Loucy (cell line): ENCODE measurements around the gene KIAA0319L.
"Not testable (repeated sequence)": the region's sequence is repeated elsewhere in the genome, so short reads cannot be mapped to it uniquely, and the experiment has no call there.

Source experiments
- H2AFZ ChIP-seq: fragments of 200-600 bp; sonication (generic); 2 replicates; pipeline ENCODE4 v1.6.0; 2016; ENCODE audit warnings: antibody characterized with exemption, mild to moderate bottlenecking, low read length, moderate library complexity
- H3F3A ChIP-seq: fragments of 200-600 bp; 2 replicates; pipeline ENCODE4 v1.6.0; 2016; ENCODE audit warnings: antibody characterized with exemption, low read depth, mild to moderate bottlenecking
- H3K27me3 ChIP-seq: fragments of 200-600 bp; sonication (generic); 2 replicates; pipeline ENCODE4 v1.6.1; 2014; ENCODE audit warnings: low read length, mild to moderate bottlenecking; ENCODE audit not compliant: insufficient read depth, poor library complexity, severe bottlenecking
- H3K36me3 ChIP-seq: fragments of 200-600 bp; sonication (generic); 2 replicates; pipeline ENCODE4 v1.6.1; 2016; ENCODE audit warnings: low read length; ENCODE audit not compliant: insufficient read depth
- H3K4me1 ChIP-seq: fragments of 200-600 bp; sonication (generic); 2 replicates; pipeline ENCODE4 v1.5.1; 2014; ENCODE audit warnings: low read length, mild to moderate bottlenecking; ENCODE audit not compliant: insufficient read depth, poor library complexity, severe bottlenecking
- H3K4me2 ChIP-seq: fragments of 200-600 bp; sonication (generic); 2 replicates; pipeline ENCODE4 v1.6.0; 2014; ENCODE audit warnings: antibody characterized with exemption, low read length, low read depth, mild to moderate bottlenecking; ENCODE audit not compliant: poor library complexity, severe bottlenecking
- H3K4me3 ChIP-seq: fragments of 200-600 bp; sonication (generic); 2 replicates; pipeline ENCODE4 v1.5.1; 2014; ENCODE audit warnings: low read length, mild to moderate bottlenecking, mixed read lengths; ENCODE audit not compliant: poor library complexity, severe bottlenecking
- H3K79me2 ChIP-seq: fragments of 200-600 bp; sonication (generic); 2 replicates; pipeline ENCODE4 v1.6.1; 2014; ENCODE audit warnings: low read length; ENCODE audit not compliant: insufficient read depth
- H3K9ac ChIP-seq: fragments of 200-600 bp; sonication (generic); 2 replicates; pipeline ENCODE4 v1.6.0; 2014; ENCODE audit warnings: mild to moderate bottlenecking, low read depth, low read length, moderate library complexity; ENCODE audit not compliant: poor library complexity, severe bottlenecking
- H3K9me2 ChIP-seq: fragments of 200-600 bp; sonication (generic); replicated peaks from 2 replicates; pipeline ENCODE4 v1.6.1; 2016; ENCODE audit warnings: low read depth, low read length, mixed read lengths
- H3K9me3 ChIP-seq: fragments of 200-600 bp; sonication (generic); 2 replicates; pipeline ENCODE4 v1.6.1; 2014; ENCODE audit warnings: mild to moderate bottlenecking, antibody characterized with exemption, low read length, low read depth; ENCODE audit not compliant: insufficient read depth
- H4K20me1 ChIP-seq: fragments of 200-600 bp; sonication (generic); 2 replicates; pipeline ENCODE4 v1.6.0; 2014; ENCODE audit warnings: antibody characterized with exemption, low read length, mild to moderate bottlenecking; ENCODE audit not compliant: insufficient read depth, poor library complexity, severe bottlenecking
- EZH2phosphoT487 ChIP-seq: fragments of 200-600 bp; IDR thresholded peaks from 2 replicates; pipeline ENCODE4 v1.6.1; 2018; ENCODE audit warnings: antibody characterized with exemption, mild to moderate bottlenecking, moderate library complexity, borderline replicate concordance
- TF ChIP-seq, protein P1 (sequence below): fragments of 200-600 bp; sonication (generic); conservative IDR thresholded peaks from 2 replicates; pipeline ENCODE4 v1.5.1; 2014; ENCODE audit warnings: mild to moderate bottlenecking, antibody characterized with exemption, low read length

KIAA0319L gene

DNA sequence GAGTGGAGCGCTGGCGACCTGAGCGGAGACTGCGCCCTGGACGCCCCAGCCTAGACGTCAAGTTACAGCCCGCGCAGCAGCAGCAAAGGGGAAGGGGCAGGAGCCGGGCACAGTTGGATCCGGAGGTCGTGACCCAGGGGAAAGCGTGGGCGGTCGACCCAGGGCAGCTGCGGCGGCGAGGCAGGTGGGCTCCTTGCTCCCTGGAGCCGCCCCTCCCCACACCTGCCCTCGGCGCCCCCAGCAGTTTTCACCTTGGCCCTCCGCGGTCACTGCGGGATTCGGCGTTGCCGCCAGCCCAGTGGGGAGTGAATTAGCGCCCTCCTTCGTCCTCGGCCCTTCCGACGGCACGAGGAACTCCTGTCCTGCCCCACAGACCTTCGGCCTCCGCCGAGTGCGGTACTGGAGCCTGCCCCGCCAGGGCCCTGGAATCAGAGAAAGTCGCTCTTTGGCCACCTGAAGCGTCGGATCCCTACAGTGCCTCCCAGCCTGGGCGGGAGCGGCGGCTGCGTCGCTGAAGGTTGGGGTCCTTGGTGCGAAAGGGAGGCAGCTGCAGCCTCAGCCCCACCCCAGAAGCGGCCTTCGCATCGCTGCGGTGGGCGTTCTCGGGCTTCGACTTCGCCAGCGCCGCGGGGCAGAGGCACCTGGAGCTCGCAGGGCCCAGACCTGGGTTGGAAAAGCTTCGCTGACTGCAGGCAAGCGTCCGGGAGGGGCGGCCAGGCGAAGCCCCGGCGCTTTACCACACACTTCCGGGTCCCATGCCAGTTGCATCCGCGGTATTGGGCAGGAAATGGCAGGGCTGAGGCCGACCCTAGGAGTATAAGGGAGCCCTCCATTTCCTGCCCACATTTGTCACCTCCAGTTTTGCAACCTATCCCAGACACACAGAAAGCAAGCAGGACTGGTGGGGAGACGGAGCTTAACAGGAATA, 20.1 kb upstream of the KIAA0319L start:
- no peaks in the 10 kb centered on the region for H3K27me3 ChIP-seq
- H3K36me3 ChIP-seq: no peaks in the 10 kb centered on the region
- H4K20me1 ChIP-seq: no peaks in the 10 kb centered on the region
- H3K4me2 ChIP-seq: peak overlapping the region; percentile 86
- H3K79me2 ChIP-seq: peaks cover 38% of the 10 kb centered on the region
- peaks cover 41% of the 10 kb centered on the region for H3K4me1 ChIP-seq
- TF ChIP-seq, protein P1, sequence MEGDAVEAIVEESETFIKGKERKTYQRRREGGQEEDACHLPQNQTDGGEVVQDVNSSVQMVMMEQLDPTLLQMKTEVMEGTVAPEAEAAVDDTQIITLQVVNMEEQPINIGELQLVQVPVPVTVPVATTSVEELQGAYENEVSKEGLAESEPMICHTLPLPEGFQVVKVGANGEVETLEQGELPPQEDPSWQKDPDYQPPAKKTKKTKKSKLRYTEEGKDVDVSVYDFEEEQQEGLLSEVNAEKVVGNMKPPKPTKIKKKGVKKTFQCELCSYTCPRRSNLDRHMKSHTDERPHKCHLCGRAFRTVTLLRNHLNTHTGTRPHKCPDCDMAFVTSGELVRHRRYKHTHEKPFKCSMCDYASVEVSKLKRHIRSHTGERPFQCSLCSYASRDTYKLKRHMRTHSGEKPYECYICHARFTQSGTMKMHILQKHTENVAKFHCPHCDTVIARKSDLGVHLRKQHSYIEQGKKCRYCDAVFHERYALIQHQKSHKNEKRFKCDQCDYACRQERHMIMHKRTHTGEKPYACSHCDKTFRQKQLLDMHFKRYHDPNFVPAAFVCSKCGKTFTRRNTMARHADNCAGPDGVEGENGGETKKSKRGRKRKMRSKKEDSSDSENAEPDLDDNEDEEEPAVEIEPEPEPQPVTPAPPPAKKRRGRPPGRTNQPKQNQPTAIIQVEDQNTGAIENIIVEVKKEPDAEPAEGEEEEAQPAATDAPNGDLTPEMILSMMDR: no peak
- no peak for TF ChIP-seq EZH2phosphoT487
- H3K9ac ChIP-seq: peak overlapping the region; percentile 93
- H3K4me3 ChIP-seq: peak overlapping the region; percentile 89
- peak overlapping the region; percentile 80 for H2AFZ ChIP-seq
- H3F3A ChIP-seq: peaks cover 3% of the 10 kb centered on the region; the same call in 1 of the 2 replicates
- H3K9me3 ChIP-seq: no peaks in the 10 kb centered on the region
- H3K9me2 ChIP-seq: no peaks in the 10 kb centered on the region

DNA sequence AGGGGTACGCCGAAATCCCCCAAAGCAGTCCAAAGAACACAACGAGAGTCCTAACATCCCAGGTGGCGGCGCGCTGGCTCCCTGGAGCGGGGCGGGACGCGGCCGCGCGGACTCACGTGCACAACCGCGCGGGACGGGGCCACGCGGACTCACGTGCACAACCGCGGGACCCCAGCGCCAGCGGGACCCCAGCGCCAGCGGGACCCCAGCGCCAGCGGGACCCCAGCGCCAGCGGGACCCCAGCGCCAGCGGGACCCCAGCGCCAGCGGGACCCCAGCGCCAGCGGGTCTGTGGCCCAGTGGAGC, 19.5 kb upstream of the KIAA0319L start:
- not testable (repeated sequence) for H3F3A ChIP-seq, H3K27me3 ChIP-seq, H3K36me3 ChIP-seq, H2AFZ ChIP-seq, H4K20me1 ChIP-seq, H3K9me2 ChIP-seq, H3K9me3 ChIP-seq
- H3K4me3 ChIP-seq: peak overlapping the region; percentile 89
- H3K4me2 ChIP-seq: peak overlapping the region; percentile 86
- peaks cover 41% of the 10 kb centered on the region for H3K4me1 ChIP-seq
- H3K9ac ChIP-seq: peak overlapping the region; percentile 93
- H3K79me2 ChIP-seq: peaks cover 38% of the 10 kb centered on the region

DNA sequence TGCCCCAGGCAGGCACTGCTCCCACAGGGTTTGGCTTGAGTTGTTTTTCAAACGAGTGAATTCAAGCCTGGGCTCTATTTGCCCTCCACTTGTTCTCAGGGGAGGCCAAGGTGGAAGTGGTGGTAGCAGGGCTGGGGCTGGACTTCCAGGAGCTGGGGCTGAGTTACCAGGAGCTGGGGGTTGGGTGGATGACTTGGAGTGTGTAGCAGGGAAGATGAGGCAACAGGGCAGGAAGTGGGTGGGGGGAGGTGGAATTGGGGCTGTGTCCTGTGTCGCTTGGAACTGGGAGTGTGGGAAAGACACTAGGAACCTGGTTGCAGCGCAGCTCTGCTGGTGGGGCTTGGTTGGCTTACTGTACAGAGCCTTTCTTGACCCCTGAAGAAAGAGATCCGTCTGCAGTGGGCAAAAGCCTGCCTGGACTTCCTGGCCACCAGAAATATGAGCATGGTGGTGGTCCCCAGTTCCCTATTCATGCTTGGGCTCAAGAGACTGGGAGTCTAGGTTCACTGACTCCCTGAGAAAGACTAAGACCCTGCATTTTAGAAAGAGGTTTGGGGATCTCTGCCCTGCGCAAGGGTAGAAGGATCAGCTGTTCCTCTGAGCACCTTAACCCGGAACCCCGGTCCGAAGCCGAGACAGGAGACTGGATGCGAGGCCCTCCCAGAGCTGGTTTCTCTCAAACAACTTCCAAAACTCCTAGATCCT, 19.0 kb upstream of the KIAA0319L start:
- no peak for TF ChIP-seq EZH2phosphoT487
- TF ChIP-seq, protein P1: no peak
- peaks cover 3% of the 10 kb centered on the region; the same call in 1 of the 2 replicates for H3F3A ChIP-seq
- peak overlapping the region; percentile 93 for H3K9ac ChIP-seq
- H3K9me2 ChIP-seq: no peaks in the 10 kb centered on the region
- H3K36me3 ChIP-seq: no peaks in the 10 kb centered on the region
- H3K27me3 ChIP-seq: no peaks in the 10 kb centered on the region
- H3K9me3 ChIP-seq: no peaks in the 10 kb centered on the region
- H3K4me2 ChIP-seq: peak overlapping the region; percentile 86
- H3K79me2 ChIP-seq: peaks cover 38% of the 10 kb centered on the region
- peaks cover 40% of the 10 kb centered on the region for H3K4me1 ChIP-seq
- no peak overlapping the region for H2AFZ ChIP-seq
- H4K20me1 ChIP-seq: no peaks in the 10 kb centered on the region
- peak overlapping the region; percentile 89 for H3K4me3 ChIP-seq
